GM10266 (cell line): ENCODE results near the gene SLAMF8.

Experiments
- DNase-seq: peaks from one replicate; pipeline ENCODE4 v3.0.0; 2012; ENCODE audit errors: extremely low spot score
- TF ChIP-seq, protein P1 (sequence below): IDR thresholded peaks from 2 replicates; pipeline ENCODE4 v1.5.1; 2012; ENCODE audit warnings: mild to moderate bottlenecking, low read depth; ENCODE audit not compliant: control insufficient read depth, insufficient read depth; ENCODE audit errors: missing control alignments

The SLAMF8 gene

DNA sequence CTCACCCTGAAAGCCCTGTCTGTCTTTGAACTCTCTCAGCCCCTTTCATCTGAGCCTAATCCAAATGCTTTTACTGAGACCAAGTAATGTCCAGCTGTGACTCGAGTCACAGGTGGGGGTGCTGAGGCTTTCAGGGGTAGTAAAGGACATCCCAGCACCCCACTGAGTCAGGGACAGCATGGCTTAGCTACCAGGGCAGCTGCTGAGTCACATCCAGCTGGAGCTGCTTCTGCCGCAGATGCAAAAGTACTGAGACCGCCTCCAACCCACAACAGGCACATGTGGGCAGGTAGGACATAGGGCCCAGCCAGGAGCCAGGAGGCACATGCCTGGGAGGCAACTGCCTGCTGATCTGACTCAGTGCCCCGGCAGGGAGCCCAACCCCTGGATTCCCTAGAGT lies 42.5 kb downstream of the SLAMF8 start:
- TF ChIP-seq, protein P1, sequence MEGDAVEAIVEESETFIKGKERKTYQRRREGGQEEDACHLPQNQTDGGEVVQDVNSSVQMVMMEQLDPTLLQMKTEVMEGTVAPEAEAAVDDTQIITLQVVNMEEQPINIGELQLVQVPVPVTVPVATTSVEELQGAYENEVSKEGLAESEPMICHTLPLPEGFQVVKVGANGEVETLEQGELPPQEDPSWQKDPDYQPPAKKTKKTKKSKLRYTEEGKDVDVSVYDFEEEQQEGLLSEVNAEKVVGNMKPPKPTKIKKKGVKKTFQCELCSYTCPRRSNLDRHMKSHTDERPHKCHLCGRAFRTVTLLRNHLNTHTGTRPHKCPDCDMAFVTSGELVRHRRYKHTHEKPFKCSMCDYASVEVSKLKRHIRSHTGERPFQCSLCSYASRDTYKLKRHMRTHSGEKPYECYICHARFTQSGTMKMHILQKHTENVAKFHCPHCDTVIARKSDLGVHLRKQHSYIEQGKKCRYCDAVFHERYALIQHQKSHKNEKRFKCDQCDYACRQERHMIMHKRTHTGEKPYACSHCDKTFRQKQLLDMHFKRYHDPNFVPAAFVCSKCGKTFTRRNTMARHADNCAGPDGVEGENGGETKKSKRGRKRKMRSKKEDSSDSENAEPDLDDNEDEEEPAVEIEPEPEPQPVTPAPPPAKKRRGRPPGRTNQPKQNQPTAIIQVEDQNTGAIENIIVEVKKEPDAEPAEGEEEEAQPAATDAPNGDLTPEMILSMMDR = no peak
- no peak for DNase-seq

DNA sequence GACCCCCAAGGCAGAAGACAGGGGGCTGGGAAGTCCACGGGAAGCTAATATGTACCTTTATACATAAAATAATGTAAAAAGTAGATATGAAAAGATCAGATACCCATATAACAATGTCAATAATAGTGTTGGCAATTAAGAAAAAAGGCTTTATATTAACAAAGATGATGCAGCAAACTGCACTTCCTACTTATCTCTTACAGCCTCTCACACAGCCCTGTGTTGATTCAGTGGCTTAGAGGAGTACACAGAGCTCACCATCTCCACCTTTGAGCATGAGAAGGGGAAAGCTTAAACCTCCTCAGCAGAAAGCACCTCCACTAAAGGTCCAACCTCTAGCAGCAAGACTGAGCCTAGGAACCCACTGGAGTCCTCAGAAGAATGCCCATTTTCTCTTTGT lies 42.9 kb downstream of the SLAMF8 start:
- no peak for DNase-seq
- TF ChIP-seq, protein P1 = no peak

DNA sequence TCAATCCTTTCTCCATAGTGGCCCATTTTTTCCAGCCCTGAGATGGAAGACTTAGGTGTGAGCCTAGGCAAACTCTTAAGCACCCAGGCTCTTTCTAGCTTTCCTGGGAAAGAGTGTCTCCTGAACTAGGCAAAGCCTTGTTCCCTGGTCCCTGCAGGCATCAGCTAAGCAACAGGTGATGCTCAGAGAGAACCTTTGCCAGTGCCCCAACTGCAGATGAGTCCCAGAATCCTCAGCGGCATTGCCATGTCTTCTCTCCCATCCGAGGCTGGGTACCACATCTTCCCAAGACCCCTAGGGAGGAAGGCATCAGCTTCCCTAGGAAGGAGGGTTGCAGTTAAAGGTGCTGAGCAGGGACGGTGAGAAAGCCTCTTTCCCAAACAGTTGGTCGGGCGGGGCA lies 44.0 kb downstream of the SLAMF8 start:
- no peak for DNase-seq
- TF ChIP-seq, protein P1 = no peak

DNA sequence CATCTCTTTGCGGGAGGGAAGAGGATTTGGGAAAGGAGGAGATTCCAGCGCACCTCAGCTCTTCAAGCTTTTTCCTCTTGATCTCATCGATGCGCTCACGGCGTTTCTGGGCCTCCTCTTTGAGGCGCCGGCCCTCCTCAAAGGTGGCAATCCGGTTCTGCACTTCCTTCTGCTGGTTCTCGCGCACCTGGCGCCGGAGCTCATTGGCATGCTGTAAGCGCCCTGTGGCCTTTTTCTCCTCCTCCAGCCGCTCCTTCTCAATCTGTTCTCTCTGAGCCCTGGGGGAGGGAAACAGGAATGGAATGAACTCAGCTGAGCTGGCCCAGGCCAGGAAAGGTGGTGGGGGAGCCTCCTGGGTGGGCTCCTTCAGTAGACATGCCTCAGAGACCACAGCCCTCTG lies 46.2 kb downstream of the SLAMF8 start:
- TF ChIP-seq, protein P1 = no peak
- no peak for DNase-seq

DNA sequence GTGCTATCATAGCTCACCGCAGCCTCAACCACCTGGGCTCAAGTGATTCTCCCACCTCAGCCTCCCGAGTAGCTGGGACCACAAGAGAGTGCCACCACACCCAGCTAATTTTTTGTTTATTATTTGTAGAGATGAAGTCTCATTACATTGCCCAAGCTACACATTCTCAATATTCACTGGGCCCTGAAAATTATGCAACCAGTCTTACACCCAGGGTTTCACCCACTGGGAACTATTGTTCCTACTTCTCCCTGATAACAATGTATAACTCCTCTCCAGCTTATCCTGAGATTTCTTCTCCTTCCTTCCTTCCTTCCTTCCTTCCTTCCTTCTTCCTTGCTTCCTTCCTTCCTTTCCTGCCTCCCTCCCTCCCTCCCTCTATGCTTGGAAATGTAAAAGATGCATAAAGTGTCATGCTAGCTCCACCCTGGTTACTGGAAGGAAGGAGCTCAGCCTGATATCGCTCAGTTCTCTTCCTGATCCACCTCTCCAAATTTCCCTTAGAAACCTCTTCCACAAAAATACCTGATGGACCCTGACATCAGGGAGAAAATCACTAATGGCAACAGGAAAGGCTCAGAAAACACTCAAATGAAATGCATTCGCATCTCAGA lies 47.0 kb downstream of the SLAMF8 start:
- DNase-seq = no peak
- TF ChIP-seq, protein P1 = no peak

DNA sequence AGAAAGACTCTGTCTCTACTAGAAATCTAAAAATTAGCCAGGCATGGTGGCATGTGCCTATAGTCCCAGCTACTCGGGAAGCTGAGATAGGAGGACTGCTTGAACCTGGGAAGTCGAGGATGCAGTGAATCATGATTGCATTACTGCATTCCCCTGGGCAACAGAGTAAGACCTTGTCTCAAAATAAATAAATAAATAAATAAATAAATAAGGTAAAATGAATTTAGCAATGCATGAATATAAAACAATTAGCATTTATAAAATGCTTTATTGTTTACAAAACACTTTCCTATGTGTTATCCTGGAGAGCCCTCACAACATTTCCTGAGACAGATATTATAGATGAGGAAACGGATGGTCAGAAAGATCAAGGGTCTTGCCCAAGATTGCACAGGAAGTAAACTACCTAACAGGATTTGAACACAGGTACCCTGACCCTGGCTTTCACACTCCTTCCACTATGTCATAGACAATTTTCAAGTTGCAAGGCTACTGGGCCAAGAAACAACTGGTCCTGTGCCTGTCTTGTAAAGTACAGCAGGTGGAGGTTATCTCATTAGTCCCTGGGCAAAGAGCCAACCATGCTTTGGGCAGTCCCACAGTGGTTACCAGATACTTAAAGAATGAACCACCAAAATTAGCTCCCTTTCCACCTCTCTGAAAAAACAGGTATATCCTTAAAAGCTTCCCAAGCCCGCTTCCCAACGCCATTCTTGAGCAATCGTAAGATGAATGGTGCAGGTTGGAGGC lies 51.2 kb downstream of the SLAMF8 start:
- TF ChIP-seq, protein P1 = no peak
- no peak for DNase-seq

DNA sequence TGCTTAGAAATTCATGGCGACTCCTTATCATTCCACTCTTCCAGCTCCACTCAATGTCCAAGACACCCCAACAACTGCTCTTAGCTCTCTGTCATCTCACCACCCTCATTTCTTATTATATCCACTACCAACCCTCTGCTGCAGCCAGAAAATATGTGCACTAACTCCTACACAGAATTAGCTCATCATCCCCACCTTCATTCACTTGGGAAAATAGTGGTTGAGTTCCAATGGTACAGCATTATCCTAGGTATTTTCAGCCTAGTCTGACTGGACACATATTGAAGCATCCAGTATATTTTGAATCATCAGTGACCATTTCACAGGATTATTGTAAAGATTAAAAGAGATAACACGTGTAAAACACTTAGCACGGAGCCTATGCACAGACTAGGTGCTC lies 52.5 kb downstream of the SLAMF8 start:
- TF ChIP-seq, protein P1 = no peak
- no peak for DNase-seq
